GM13976 (cell line): ENCODE results near the gene HAPLN2.

Source experiments
- DNase-seq: peaks from one replicate; pipeline ENCODE4 v3.0.0; 2012; ENCODE audit warnings: low spot score
- in situ Hi-C: fragments of 300-500 bp; cut with MboI; formaldehyde crosslinking; loops from one replicate; pipeline ENCODE4 v1.12.0; 2022; ENCODE audit warnings: low sequenced_read_pairs, mixed read lengths, inconsistent platforms; ENCODE audit not compliant: unreplicated experiment
- TF ChIP-seq, protein P1 (sequence below): IDR thresholded peaks from 2 replicates; pipeline ENCODE4 v1.5.1; 2012; ENCODE audit warnings: borderline replicate concordance, mild to moderate bottlenecking; ENCODE audit not compliant: insufficient read depth; ENCODE audit errors: extremely low read depth, missing control alignments, control extremely low read depth

The HAPLN2 gene

DNA sequence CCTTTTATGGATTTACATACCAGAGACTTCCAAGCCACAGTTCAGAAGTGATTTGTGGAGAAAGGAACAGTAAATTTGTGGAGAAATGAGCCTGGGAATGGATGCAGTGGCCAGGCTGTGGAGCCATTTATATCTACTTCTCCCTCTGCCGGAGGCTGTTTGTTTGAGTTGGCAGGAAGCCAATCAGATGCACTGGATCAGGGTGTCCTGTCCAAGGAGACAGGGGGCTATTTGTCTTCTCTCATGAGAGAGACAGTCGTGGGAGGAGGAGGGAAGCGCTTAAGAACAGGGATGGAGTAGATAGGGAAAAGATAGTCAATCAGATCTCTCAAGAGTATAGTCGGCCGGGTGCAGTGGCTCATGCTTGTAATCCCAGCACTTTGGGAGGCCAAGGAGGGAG, 2.8 kb upstream of the HAPLN2 start:
- TF ChIP-seq, protein P1, sequence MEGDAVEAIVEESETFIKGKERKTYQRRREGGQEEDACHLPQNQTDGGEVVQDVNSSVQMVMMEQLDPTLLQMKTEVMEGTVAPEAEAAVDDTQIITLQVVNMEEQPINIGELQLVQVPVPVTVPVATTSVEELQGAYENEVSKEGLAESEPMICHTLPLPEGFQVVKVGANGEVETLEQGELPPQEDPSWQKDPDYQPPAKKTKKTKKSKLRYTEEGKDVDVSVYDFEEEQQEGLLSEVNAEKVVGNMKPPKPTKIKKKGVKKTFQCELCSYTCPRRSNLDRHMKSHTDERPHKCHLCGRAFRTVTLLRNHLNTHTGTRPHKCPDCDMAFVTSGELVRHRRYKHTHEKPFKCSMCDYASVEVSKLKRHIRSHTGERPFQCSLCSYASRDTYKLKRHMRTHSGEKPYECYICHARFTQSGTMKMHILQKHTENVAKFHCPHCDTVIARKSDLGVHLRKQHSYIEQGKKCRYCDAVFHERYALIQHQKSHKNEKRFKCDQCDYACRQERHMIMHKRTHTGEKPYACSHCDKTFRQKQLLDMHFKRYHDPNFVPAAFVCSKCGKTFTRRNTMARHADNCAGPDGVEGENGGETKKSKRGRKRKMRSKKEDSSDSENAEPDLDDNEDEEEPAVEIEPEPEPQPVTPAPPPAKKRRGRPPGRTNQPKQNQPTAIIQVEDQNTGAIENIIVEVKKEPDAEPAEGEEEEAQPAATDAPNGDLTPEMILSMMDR = no peak
- in situ Hi-C loops = no loop called here
- no peak for DNase-seq

DNA sequence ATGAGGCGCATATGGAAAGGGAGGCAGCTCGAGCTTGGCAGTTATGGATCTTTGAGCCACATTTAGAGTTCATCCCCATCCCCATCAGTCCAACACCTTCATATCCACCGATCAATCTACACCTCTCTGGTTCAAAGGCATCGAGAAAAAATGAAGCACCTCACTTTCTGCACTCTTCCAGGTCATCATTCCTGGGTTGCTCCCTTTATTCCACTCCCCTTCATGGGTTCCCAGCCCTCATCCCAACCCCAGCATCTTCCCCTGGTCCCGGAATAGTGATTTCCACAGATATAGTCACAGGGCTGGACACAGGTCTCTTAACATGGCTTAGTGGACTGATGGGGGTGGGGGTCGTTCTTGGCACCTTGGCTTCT, 354 bp downstream of the HAPLN2 start:
- no peak for DNase-seq
- TF ChIP-seq, protein P1 = no peak
- in situ Hi-C loops = no loop called here

DNA sequence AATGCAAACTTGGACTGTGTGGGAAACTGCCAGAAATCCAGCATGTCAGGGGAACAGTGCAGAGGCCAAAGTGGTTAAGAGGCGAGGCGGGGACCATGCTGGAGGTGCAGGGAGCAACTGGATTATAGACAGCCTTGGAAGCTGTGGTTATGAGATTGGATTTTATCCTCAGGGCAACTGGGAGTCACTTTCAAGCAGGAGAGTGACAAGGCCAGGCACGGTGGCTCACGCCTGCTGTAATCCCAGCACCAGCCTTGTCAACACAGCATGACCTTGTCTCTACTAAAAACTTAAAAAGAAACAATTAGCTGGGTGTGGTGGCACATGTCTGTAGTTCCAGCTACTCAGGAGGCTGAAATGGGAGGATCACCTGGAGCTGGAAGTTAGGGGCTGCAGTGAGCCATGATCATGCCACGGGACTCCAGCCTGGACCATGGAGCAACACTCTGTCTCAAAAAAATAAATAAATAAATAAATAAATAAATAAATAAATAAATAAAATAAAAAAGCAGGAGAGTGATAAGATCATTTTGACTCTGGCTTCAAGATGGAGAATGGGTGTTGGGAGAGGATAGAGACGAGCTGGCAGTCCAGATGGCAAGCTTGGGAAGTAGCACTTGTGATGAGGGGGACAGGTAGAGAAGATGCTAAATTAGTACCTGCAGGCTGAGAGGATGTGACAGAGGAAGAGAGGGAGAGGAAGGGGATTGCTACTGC, 3.5 kb downstream of the HAPLN2 start:
- no peak for DNase-seq
- TF ChIP-seq, protein P1 = no peak
- in situ Hi-C loops = no loop called here

DNA sequence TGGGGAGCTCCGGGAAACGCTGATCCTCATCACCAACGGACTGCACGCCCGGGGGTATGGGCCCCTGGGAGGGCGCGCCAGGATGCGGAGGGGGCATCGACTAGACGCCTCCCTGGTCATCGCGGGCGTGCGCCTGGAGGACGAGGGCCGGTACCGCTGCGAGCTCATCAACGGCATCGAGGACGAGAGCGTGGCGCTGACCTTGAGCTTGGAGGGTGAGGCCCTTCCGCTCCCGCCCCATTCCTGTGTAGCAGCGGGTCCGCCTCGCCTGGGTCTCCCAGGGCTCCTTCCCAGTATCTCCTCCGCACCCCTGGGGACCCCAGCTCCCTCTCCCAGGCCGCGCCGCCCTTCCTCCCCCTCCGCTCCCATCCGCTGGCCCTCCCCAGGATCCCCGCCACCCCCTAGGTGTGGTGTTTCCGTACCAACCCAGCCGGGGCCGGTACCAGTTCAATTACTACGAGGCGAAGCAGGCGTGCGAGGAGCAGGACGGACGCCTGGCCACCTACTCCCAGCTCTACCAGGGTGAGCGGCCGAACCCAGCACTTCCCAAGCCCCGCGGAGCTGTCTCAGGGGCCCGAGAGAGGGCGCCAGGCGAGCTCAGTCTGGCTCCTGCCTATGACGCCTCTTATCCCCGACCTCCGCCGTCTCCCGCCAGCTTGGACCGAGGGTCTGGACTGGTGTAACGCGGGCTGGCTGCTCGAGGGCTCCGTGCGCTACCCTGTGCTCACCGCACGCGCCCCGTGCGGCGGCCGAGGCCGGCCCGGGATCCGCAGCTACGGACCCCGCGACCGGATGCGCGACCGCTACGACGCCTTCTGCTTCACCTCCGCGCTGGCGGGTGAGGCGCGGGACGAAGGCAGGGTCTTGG, 5.0 kb downstream of the HAPLN2 start:
- TF ChIP-seq, protein P1 = peak; percentile 54
- DNase-seq = peak; percentile 72
- in situ Hi-C loops = no loop called here

DNA sequence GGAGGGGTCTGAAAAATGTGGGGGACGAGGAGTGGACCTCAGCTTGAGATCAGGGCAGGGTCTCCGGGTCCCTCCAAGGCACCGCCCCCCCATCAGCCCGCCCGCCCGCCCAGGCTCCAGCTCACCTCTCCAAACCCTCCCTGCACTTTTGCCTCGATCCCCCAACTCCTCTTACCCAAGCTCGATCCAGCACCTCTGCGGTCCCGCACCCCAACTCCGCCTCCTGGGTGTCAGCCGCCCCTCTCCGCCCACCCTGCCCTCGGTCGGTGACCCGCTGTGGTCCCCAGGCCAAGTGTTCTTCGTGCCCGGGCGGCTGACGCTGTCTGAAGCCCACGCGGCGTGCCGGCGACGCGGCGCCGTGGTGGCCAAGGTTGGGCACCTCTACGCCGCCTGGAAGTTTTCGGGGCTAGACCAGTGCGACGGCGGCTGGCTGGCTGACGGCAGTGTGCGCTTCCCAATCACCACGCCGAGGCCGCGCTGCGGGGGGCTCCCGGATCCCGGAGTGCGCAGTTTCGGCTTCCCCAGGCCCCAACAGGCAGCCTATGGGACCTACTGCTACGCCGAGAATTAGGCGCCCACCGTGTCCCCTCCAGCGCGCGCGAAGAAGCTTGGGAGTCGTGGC, 5.7 kb downstream of the HAPLN2 start:
- in situ Hi-C loops = no loop called here
- DNase-seq = no peak
- TF ChIP-seq, protein P1 = no peak

DNA sequence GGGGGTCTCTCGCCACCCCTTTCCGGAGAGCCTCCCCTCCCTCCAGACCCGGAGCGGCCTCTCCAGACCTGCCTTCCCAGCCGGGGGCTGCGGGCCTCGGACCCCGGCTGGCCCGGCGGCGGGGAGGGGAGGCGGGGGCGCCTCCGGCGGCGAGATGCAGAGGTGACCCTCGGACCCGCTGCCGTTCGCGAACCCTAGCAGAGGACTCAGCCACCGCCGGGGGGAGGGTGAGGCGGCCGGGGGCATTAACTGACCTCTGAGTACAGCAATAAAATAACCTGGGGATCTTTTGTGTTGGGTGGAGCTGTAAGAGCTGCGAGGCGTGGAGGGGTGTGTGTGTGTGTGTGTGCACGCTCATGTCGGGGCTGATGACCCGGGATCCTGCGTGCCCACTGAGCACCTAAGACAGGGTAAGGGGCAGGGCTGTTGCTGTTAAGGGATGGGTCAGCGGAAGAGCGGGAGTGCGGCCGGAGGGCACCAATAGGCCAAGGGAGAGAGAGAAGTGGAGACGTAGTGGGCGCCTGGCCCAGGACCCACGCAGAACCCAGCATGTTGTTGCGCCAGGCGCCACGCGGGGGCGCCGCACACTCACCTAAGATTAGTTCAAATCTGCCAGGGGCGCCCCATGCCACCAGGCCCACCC, 6.3 kb downstream of the HAPLN2 start:
- in situ Hi-C loops = no loop called here
- TF ChIP-seq, protein P1 = peak; percentile 66
- DNase-seq = peak; percentile 75
